Measurements from ENCODE around the gene SCRT2. TPM values are rescaled to one million over a fixed set of nuclear protein-coding genes. Genes with fewer than 3 reads are reported as not detected.

Gene SCRT2
- total RNA-seq, 1 experiment from 2014 or later = not detected

- TF ChIP-seq REST (IDR thresholded peaks at IDR 0.05; ENCODE audit: low read depth) (no peak), ZBTB33 (IDR thresholded peaks at IDR 0.05; ENCODE audit: extremely low read depth, insufficient replicate concordance, low read length) (no peak), SP1 (IDR thresholded peaks at IDR 0.05; ENCODE audit: low read depth) (no peak), SRF (IDR thresholded peaks at IDR 0.05; ENCODE audit: low read depth) (no peak)
Observed at GRCh38 chr20:697826-698225, 22.2 kb upstream of the SCRT2 start (continued).

- Histone ChIP-seq H3K9me2 (ENCODE audit: insufficient read depth) (no peaks in the 10 kb centered on the region), H3K4me1 (ENCODE audit: control insufficient read depth in 1 of 2, insufficient read depth in 2 of 2, low read length in 2 of 2) (no peaks in the 10 kb centered on the region), H3K27me3 (ENCODE audit: insufficient read depth, low read length) (no peaks in the 10 kb centered on the region), H3K4me3 (replicated peaks in 1 of 2; ENCODE audit: low read depth in 1 of 2, low read length in 2 of 2) (no peak overlapping the region), H3K36me3 (ENCODE audit: control insufficient read depth in 1 of 2, insufficient read depth in 2 of 2, low read length in 2 of 2) (no peaks in the 10 kb centered on the region), H2AFZ (ENCODE audit: low read depth, low read length, poor library complexity, severe bottlenecking) (no peak overlapping the region), H3K79me2 (ENCODE audit: insufficient read depth, low read length) (no peaks in the 10 kb centered on the region), H3K9me3 (ENCODE audit: control insufficient read depth in 1 of 2, insufficient read depth in 1 of 2, low read depth in 1 of 2, low read length in 2 of 2) (no peaks in the 10 kb centered on the region), H3K9ac (ENCODE audit: low read length) (no peak overlapping the region), H3K4me2 (ENCODE audit: low read length) (no peak overlapping the region), H4K20me1 (ENCODE audit: insufficient read depth) (no peaks in the 10 kb centered on the region), H3K27ac (ENCODE audit: low read depth, low read length) (no peak overlapping the region)
- no peak for ATAC-seq
- DNase-seq (ENCODE audit: low read depth, low spot score) = no peak
- POLR2A ChIA-PET = no interaction called here
- no TSS peak for BruUV-seq (replicated peaks)
- intact Hi-C loops (cut with micrococcal nuclease) = no loop called here
- RAD21 ChIA-PET (ENCODE audit: low non-redundant PET in 1 of 2, low total read pairs in 2 of 2, uncharacterized antibody in 2 of 2, unreplicated experiment in 2 of 2) = no interaction called here
- CTCF ChIA-PET = no interaction called here
- no peak for TF ChIP-seq FOSL1 (IDR thresholded peaks at IDR 0.05; ENCODE audit: low read depth)
- no peak for TF ChIP-seq ZBTB33 (IDR thresholded peaks at IDR 0.05; ENCODE audit: extremely low read depth, insufficient replicate concordance, low read length)
- TF ChIP-seq POLR2AphosphoS5 (IDR thresholded peaks at IDR 0.05; ENCODE audit: low read depth, low read length) = no peak
- TF ChIP-seq SP1 (IDR thresholded peaks at IDR 0.05; ENCODE audit: low read depth) = no peak
- TF ChIP-seq CEBPB (IDR thresholded peaks at IDR 0.05; ENCODE audit: low read depth) = no peak
- no peak for TF ChIP-seq TCF7L2 (IDR thresholded peaks at IDR 0.05; ENCODE audit: borderline replicate concordance, extremely low read depth, insufficient read depth, insufficient read length)
- no peak for TF ChIP-seq ELF1 (IDR thresholded peaks at IDR 0.05; ENCODE audit: borderline replicate concordance, low read depth)
- no peak for TF ChIP-seq SIN3A (IDR thresholded peaks at IDR 0.05; ENCODE audit: low read depth)
- TF ChIP-seq ZFX (IDR thresholded peaks at IDR 0.05) = no peak
- no peak for TF ChIP-seq ATF3 (IDR thresholded peaks at IDR 0.05)
Observed at GRCh38 chr20:695165-695866, 19.7 kb upstream of the SCRT2 start.

Data from HCT116 (cell line).